Heart right ventricle (tissue), 16 donors: ENCODE results near the gene IMMT. TPM values are rescaled to one million over a fixed set of nuclear protein-coding genes. Genes with fewer than 3 reads are reported as not detected.
A peak's percentile ranks its signal among the peaks of the same experiment; 100 is the strongest.

Experiments used
- ATAC-seq, 8 donors: fragments of 200-7000 bp; cut with Tn5 transposase; one replicate each; pipeline ENCODE4 v1.9.1; 2020; ENCODE audit warnings: mild to moderate bottlenecking in 8 of 8, moderate library complexity in 8 of 8, moderate number of reproducible peaks in 1 of 8
- DNase-seq, 2 donors: peaks; one replicate each; pipeline ENCODE4 v3.0.0-alpha.2; 2020
- H3K27ac ChIP-seq, 10 donors: fragments of 200-600 bp; sonication (generic) in 2 of 10; one replicate each; pipeline versions ENCODE4 v1.5.0 to v1.8.0; 2020 to 2022; ENCODE audit warnings: mild to moderate bottlenecking in 3 of 10
- H3K27me3 ChIP-seq, 7 donors: fragments of 200-600 bp; one replicate each; pipeline ENCODE4 v1.8.0; 2021 to 2022; ENCODE audit warnings: mild to moderate bottlenecking in 2 of 7
- H3K36me3 ChIP-seq, 9 donors: fragments of 200-600 bp; sonication (generic) in 1 of 9; one replicate each; pipeline versions ENCODE4 v1.5.0 to v1.8.0; 2020 to 2022; ENCODE audit warnings: mild to moderate bottlenecking in 2 of 9
- H3K4me1 ChIP-seq, 9 donors: fragments of 200-600 bp; sonication (generic) in 1 of 9; one replicate each; pipeline versions ENCODE4 v1.5.0 to v1.8.0; 2020 to 2022; ENCODE audit warnings: mild to moderate bottlenecking in 4 of 9
- H3K4me3 ChIP-seq, 10 donors: fragments of 200-600 bp; sonication (generic) in 2 of 10; one replicate each; pipeline versions ENCODE4 v1.5.0 to v1.8.0; 2020 to 2022; ENCODE audit warnings: mild to moderate bottlenecking in 7 of 10, moderate library complexity in 2 of 10
- H3K9me3 ChIP-seq, 11 donors: fragments of 200-600 bp in 10 of 11; sonication (generic) in 2 of 11; one replicate each; pipeline versions ENCODE4 v1.5.0 to v1.8.0; 2013 to 2022; ENCODE audit warnings: mild to moderate bottlenecking in 2 of 11, control low read depth in 1 of 11, moderate library complexity in 1 of 11
- CTCF ChIP-seq, 9 donors: fragments of 200-600 bp; sonication (generic) in 2 of 9; IDR thresholded peaks; one replicate each; pipeline versions ENCODE4 v1.5.0 to v1.8.0; 2021 to 2022; ENCODE audit warnings: antibody characterized with exemption in 9 of 9, mild to moderate bottlenecking in 5 of 9, moderate library complexity in 1 of 9
- WGBS, 2 donors: extraction: QIAGEN DNeasy Blood & Tissue Kit; methylation state at CpG; one replicate each; pipeline ENCODE4 v1.1.7; 2013; ENCODE audit warnings: inconsistent platforms in 1 of 2; 5-methylcytosine and 5-hydroxymethylcytosine counted together
- intact Hi-C, 10 donors: fragments of 100-400 bp; cut with DNase I; formaldehyde crosslinking; loops; one replicate each; pipeline versions ENCODE4 v1.11.1 to v1.14.2; 2022
- polyA plus RNA-seq, 2 donors: library from polyadenylated mRNA; stranded (reverse); fragments of 200-250 nt; gene quantifications; one replicate each; pipeline ENCODE4 v1.2.3, GENCODE V29; 2013
- total RNA-seq, 10 donors: library from RNA; stranded (reverse); fragmentation: NEBNext Ultra II Directional in 3 of 10; extraction: Animal tissue kit (Norgen Biotek cat#: 25700) in 3 of 10; gene quantifications; one replicate each; pipeline versions ENCODE4 v1.2.1 to v1.2.4, GENCODE V29; 2021 to 2023
- donor health status: Arrhythmogenic right ventricular cardiomyopathy.
- donor health status: ischemic (EF 13 %, LVEDD 7.1; RV severe dilation, severe dysfunction).
- donor health status: healthy with polysubstance abuse.
- donor health status: DM: no; HTN: yes; CAD: no.
- donor health status: DM: no; HTN: no; CAD: no.
- donor health status: ischemic (EF 25% LVEDD 6.9; RV normal size, moderate dysfunction).
- donor health status: ischemic (EF 25% LVEDD 5.7; RV mildly dilated, moderate dysfunction).
- donor health status: healthy.
- donor health status: DM: yes; HTN: yes; CAD: no.
- donor health status: Ischemic cardiomyopathy.
- donor health status: ischemic (EF 35%, LVEDD 5.7; RV mildly dilated, moderate dysfunction).
- donor health status: nonischemic (EF 11% LVEDD 7.7; RV severe dilation, severe dysfunction).
- donor health status: DM: yes; HTN: yes; CAD: no.
- donor health status: PGD.
- donor health status: ischemic (EF 29% LVEDD 5.4; RV normal size, mild dysfunction).
- donor health status: nonischemic (EF 23%, LVEDD 6.1; RV moderate dilation, normal function).

Gene IMMT
- total and polyA plus RNA-seq, 12 donors, result 48.2 to 333 (median 298) TPM

- Histone ChIP-seq H3K4me3 (peak overlapping the region; percentile 48 to 93 (median 70)), H3K9me3 (no peaks in the 10 kb centered on the region), H3K36me3 (peaks cover 0 to 4% (median 0%) of the 10 kb centered on the region in 9 donors), H3K27ac (peak overlapping the region; percentile 84 to 97 (median 90)), H3K27me3 (no peaks in the 10 kb centered on the region), H3K4me1 (peaks cover 3 to 57% (median 53%) of the 10 kb centered on the region in 9 donors)
- 1 to 2% methylated on average over 8 of the region's 8 CpGs for WGBS, 2 donors
- no peak for ATAC-seq
- no peak for DNase-seq
- TF ChIP-seq CTCF (IDR thresholded peaks at IDR 0.05), result no peak
- intact Hi-C loops, result loop anchor here in 1 of 10 donors (5.0 kb wide), 1 partner anchor 242 kb away; the partner anchor contains the start of gene KDM3A
Measured at GRCh38 chr2:86199834-86200177, 4.5 kb upstream of the IMMT start.

- no peak for ATAC-seq
- 34 to 39% methylated on average over 23 of the region's 23 CpGs for WGBS, 2 donors
- peaks cover 6 to 71% (median 58%) of the 10 kb centered on the region in 9 donors for H3K4me1 ChIP-seq
Measured at GRCh38 chr2:86195808-86196387, 636 bp upstream of the IMMT start.

DNA sequence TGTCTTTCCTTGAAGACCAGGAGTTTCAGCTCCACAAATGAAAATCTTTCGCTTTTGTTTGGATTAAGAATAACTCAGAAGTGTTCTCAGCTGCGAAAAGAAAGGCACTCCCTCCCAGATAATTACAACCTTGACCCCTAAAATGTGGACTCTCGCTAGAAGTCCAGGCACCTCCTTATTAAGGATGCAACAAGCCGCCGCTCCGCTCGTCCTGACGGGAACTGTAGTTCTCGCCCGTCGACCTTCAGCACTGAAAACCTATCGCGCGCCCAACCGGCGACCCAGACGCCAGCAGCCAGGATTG lies 559 bp downstream of the IMMT start:
- peaks cover 0 to 18% (median 0%) of the 10 kb centered on the region in 9 donors for H3K36me3 ChIP-seq
- no peaks in the 10 kb centered on the region for H3K27me3 ChIP-seq
- H3K4me3 ChIP-seq, result peak overlapping the region; percentile 58 to 99 (median 86)
- WGBS, 2 donors, result 0 to 1% methylated on average over 17 of the region's 17 CpGs
- H3K9me3 ChIP-seq, result no peaks in the 10 kb centered on the region
- H3K4me1 ChIP-seq, result peaks cover 6 to 69% (median 57%) of the 10 kb centered on the region in 9 donors
- intact Hi-C loops, result loop anchor here in 1 of 10 donors (5.0 kb wide), 1 partner anchor 248 kb away; the partner anchor contains the start of gene KDM3A
- no peak for TF ChIP-seq CTCF (IDR thresholded peaks at IDR 0.05)
- H3K27ac ChIP-seq, result peak overlapping the region; percentile 93 to 100 (median 99)
- ATAC-seq (no peak), DNase-seq (peak; percentile 96 to 97)

More at GRCh38 chr2:86195808-86196387, 636 bp upstream of the IMMT start:
- Histone ChIP-seq H3K27me3 (no peaks in the 10 kb centered on the region), H3K9me3 (no peaks in the 10 kb centered on the region), H3K27ac (peak overlapping the region; percentile 93 to 100 (median 99)), H3K36me3 (peaks cover 0 to 10% (median 0%) of the 10 kb centered on the region in 9 donors), H3K4me3 (peak overlapping the region; percentile 58 to 99 (median 86))
- TF ChIP-seq CTCF (IDR thresholded peaks at IDR 0.05), result no peak
- intact Hi-C loops, result loop anchor here in 1 of 10 donors (5.0 kb wide), 1 partner anchor 246 kb away; the partner anchor contains the start of gene KDM3A
- peak in 1 of 2 donors; percentile 18 for DNase-seq

- Histone ChIP-seq H3K27ac (peak overlapping the region; percentile 93 to 100 (median 99)), H3K4me3 (peak overlapping the region in 9 of 10 donors; percentile 58 to 99 (median 85)), H3K4me1 (peaks cover 6 to 74% (median 58%) of the 10 kb centered on the region in 9 donors), H3K27me3 (no peaks in the 10 kb centered on the region), H3K36me3 (peaks cover 0 to 25% (median 0%) of the 10 kb centered on the region in 9 donors), H3K9me3 (no peaks in the 10 kb centered on the region)
- 72 to 76% methylated on average over 7 of the region's 7 CpGs for WGBS, 2 donors
- no peak for TF ChIP-seq CTCF (IDR thresholded peaks at IDR 0.05)
- intact Hi-C loops, result no loop called here
- no peak for DNase-seq
- ATAC-seq, result no peak
Measured at GRCh38 chr2:86193901-86194567, 1.2 kb downstream of the IMMT start.
